Stimulated activated naive CD4-positive, alpha-beta T cell (primary cell): ENCODE results near the gene ADAMTS6.
"Not testable (repeated sequence)": the region's sequence is repeated elsewhere in the genome, so short reads cannot be mapped to it uniquely, and the experiment has no call there.

Experiments used
- DNase-seq, 6 experiments: peaks; one replicate each; lab custom pipeline; 2025; lab: John Stamatoyannopoulos, UW

ADAMTS6 gene

GRCh38 chr5:65474130-65474711 is 7.5 kb downstream of the ADAMTS6 start:
- no peak for DNase-seq

- no peak for DNase-seq
Measured at GRCh38 chr5:65468633-65469032, 13.1 kb downstream of the ADAMTS6 start.

- no peak for DNase-seq
Measured at GRCh38 chr5:65462139-65462705, 19.5 kb downstream of the ADAMTS6 start.

- DNase-seq = no peak
Measured at GRCh38 chr5:65461490-65461889, 20.2 kb downstream of the ADAMTS6 start.

GRCh38 chr5:65459995-65460394 is 21.7 kb downstream of the ADAMTS6 start:
- DNase-seq = no peak

- no peak for DNase-seq
Measured at GRCh38 chr5:65455064-65455463, 26.7 kb downstream of the ADAMTS6 start.

- no peak for DNase-seq
Measured at GRCh38 chr5:65451436-65451835, 30.3 kb downstream of the ADAMTS6 start.

- no peak for DNase-seq
Measured at GRCh38 chr5:65446682-65447081, 35.0 kb downstream of the ADAMTS6 start.

- DNase-seq = no peak
Measured at GRCh38 chr5:65441800-65442199, 39.9 kb downstream of the ADAMTS6 start.

GRCh38 chr5:65440456-65440855 is 41.3 kb downstream of the ADAMTS6 start:
- DNase-seq = no peak

GRCh38 chr5:65434122-65434521 is 47.6 kb downstream of the ADAMTS6 start:
- DNase-seq = no peak

GRCh38 chr5:65426656-65427055 is 55.1 kb downstream of the ADAMTS6 start:
- DNase-seq = no peak

- DNase-seq = no peak
Measured at GRCh38 chr5:65423623-65424022, 58.1 kb downstream of the ADAMTS6 start.

GRCh38 chr5:65418661-65419060 is 63.1 kb downstream of the ADAMTS6 start:
- DNase-seq = no peak

GRCh38 chr5:65413822-65414221 is 67.9 kb downstream of the ADAMTS6 start:
- DNase-seq = no peak

- DNase-seq = no peak
Measured at GRCh38 chr5:65412842-65413241, 68.9 kb downstream of the ADAMTS6 start.

GRCh38 chr5:65411356-65411755 is 70.4 kb downstream of the ADAMTS6 start:
- DNase-seq = no peak

- DNase-seq = no peak
Measured at GRCh38 chr5:65395526-65396155, 86.1 kb downstream of the ADAMTS6 start.

- DNase-seq = no peak
Measured at GRCh38 chr5:65394087-65394486, 87.6 kb downstream of the ADAMTS6 start.

GRCh38 chr5:65391591-65391990 is 90.1 kb downstream of the ADAMTS6 start:
- no peak for DNase-seq

GRCh38 chr5:65390208-65390607 is 91.5 kb downstream of the ADAMTS6 start:
- no peak for DNase-seq

GRCh38 chr5:65383859-65384258 is 97.9 kb downstream of the ADAMTS6 start:
- no peak for DNase-seq

- no peak for DNase-seq
Measured at GRCh38 chr5:65382582-65382981, 99.1 kb downstream of the ADAMTS6 start.

GRCh38 chr5:65370505-65370904 is 111.2 kb downstream of the ADAMTS6 start:
- DNase-seq = not testable (repeated sequence)
